Suprapubic skin (tissue), 4 donors: ENCODE data around the gene LRRC28. TPM values are rescaled to one million over a fixed set of nuclear protein-coding genes. Genes with fewer than 3 reads are reported as not detected.
A peak's percentile ranks its signal among the peaks of the same experiment; 100 is the strongest.

ENCODE experiments used
- DNase-seq, 2 donors: peaks; one replicate each; pipeline ENCODE4 v3.0.0-alpha.2; 2019; ENCODE audit warnings: low spot score in 2 of 2
- H3K27ac ChIP-seq: fragments of 200-600 bp; sonication (generic); one replicate; pipeline ENCODE4 v1.5.1; 2019
- H3K27me3 ChIP-seq: fragments of 200-600 bp; sonication (generic); one replicate; pipeline ENCODE4 v1.5.1; 2019
- H3K36me3 ChIP-seq: fragments of 200-600 bp; sonication (generic); one replicate; pipeline ENCODE4 v1.5.1; 2019
- H3K4me1 ChIP-seq: fragments of 200-600 bp; sonication (generic); one replicate; pipeline ENCODE4 v1.5.1; 2019
- H3K4me3 ChIP-seq: fragments of 200-600 bp; sonication (generic); one replicate; pipeline ENCODE4 v1.5.1; 2019; ENCODE audit warnings: mild to moderate bottlenecking
- H3K9me3 ChIP-seq: fragments of 200-600 bp; sonication (generic); one replicate; pipeline ENCODE4 v1.5.1; 2019
- CTCF ChIP-seq, 2 donors: fragments of 200-600 bp in 1 of 2; fragments of 450-650 bp in 1 of 2; sonication (generic) in 1 of 2; IDR thresholded peaks; one replicate each; pipeline ENCODE4 v1.5.1; 2016 to 2019; ENCODE audit warnings: antibody characterized with exemption in 2 of 2, mild to moderate bottlenecking in 1 of 2, moderate library complexity in 1 of 2
- EP300 ChIP-seq: sonication (generic); formaldehyde crosslinking; IDR thresholded peaks from one replicate; pipeline ENCODE4 v1.6.1; 2017; ENCODE audit warnings: antibody characterized with exemption
- POLR2A ChIP-seq, 2 donors: fragments of 450-650 bp; IDR thresholded peaks; one replicate each; pipeline ENCODE4 v1.6.1; 2017; ENCODE audit warnings: antibody characterized with exemption in 2 of 2, mild to moderate bottlenecking in 2 of 2, moderate library complexity in 2 of 2
- POLR2AphosphoS5 ChIP-seq, 3 donors: sonication (generic); formaldehyde crosslinking; IDR thresholded peaks; one replicate each; pipeline ENCODE4 v1.6.1; 2017; ENCODE audit warnings: antibody characterized with exemption in 3 of 3
- WGBS: methylation state at CpG from one replicate; pipeline ENCODE4 v1.1.5; 2018; 5-methylcytosine and 5-hydroxymethylcytosine counted together
- total RNA-seq, 4 donors: library from RNA; depleted of rRNA; stranded (reverse); fragments of >200 nt; gene quantifications; one replicate each; pipeline ENCODE4 v1.1.0, GENCODE V29; 2016

Gene LRRC28
- total RNA-seq, 4 donors from 2014 or later: 26.4 to 80.5 (median 36.5) TPM

GRCh38 chr15:99324082-99324620 is 72.9 kb downstream of the LRRC28 start:
- H3K4me3 ChIP-seq: peak overlapping the region; percentile 7

GRCh38 chr15:99324700-99325099 is 73.4 kb downstream of the LRRC28 start:
- no peaks in the 10 kb centered on the region for H3K27me3 ChIP-seq
- H3K4me1 ChIP-seq: peaks cover 43% of the 10 kb centered on the region
- TF ChIP-seq EP300: no peak
- TF ChIP-seq CTCF (IDR thresholded peaks at IDR 0.05): no peak
- TF ChIP-seq POLR2AphosphoS5 (IDR thresholded peaks at IDR 0.05): no peak
- TF ChIP-seq POLR2A (IDR thresholded peaks at IDR 0.05): no peak
- no peak for DNase-seq
- H3K9me3 ChIP-seq: no peaks in the 10 kb centered on the region
- H3K4me3 ChIP-seq: no peak overlapping the region
- H3K36me3 ChIP-seq: no peaks in the 10 kb centered on the region
- peak overlapping the region; percentile 53 for H3K27ac ChIP-seq
- 87% methylated on average over 1 of the region's 1 CpG for WGBS

More at GRCh38 chr15:99324082-99324620, 72.9 kb downstream of the LRRC28 start:
- DNase-seq: no peak
- Histone ChIP-seq H3K9me3 (no peaks in the 10 kb centered on the region), H3K36me3 (no peaks in the 10 kb centered on the region), H3K4me1 (peaks cover 43% of the 10 kb centered on the region), H3K27me3 (no peaks in the 10 kb centered on the region), H3K27ac (peak overlapping the region; percentile 53)
- WGBS: 66% methylated on average over 9 of the region's 9 CpGs
- TF ChIP-seq EP300: no peak
- TF ChIP-seq POLR2A (IDR thresholded peaks at IDR 0.05): no peak
- no peak for TF ChIP-seq POLR2AphosphoS5 (IDR thresholded peaks at IDR 0.05)
- TF ChIP-seq CTCF (IDR thresholded peaks at IDR 0.05): no peak

GRCh38 chr15:99326235-99326634 is 75.0 kb downstream of the LRRC28 start:
- Histone ChIP-seq H3K27ac (no peak overlapping the region), H3K4me3 (no peak overlapping the region), H3K27me3 (no peaks in the 10 kb centered on the region), H3K9me3 (no peaks in the 10 kb centered on the region), H3K4me1 (peaks cover 42% of the 10 kb centered on the region), H3K36me3 (no peaks in the 10 kb centered on the region)
- DNase-seq: no peak
- TF ChIP-seq EP300: no peak
- no peak for TF ChIP-seq CTCF (IDR thresholded peaks at IDR 0.05)
- no peak for TF ChIP-seq POLR2AphosphoS5 (IDR thresholded peaks at IDR 0.05)
- no peak for TF ChIP-seq POLR2A (IDR thresholded peaks at IDR 0.05)
- WGBS: 44% methylated on average over 1 of the region's 1 CpG

- no peak overlapping the region for H3K27ac ChIP-seq
- DNase-seq: no peak
- H3K4me1 ChIP-seq: peaks cover 25% of the 10 kb centered on the region
- 84% methylated on average over 7 of the region's 7 CpGs for WGBS
- H3K4me3 ChIP-seq: no peak overlapping the region
- no peaks in the 10 kb centered on the region for H3K27me3 ChIP-seq
- H3K9me3 ChIP-seq: no peaks in the 10 kb centered on the region
- H3K36me3 ChIP-seq: no peaks in the 10 kb centered on the region
- TF ChIP-seq POLR2A (IDR thresholded peaks at IDR 0.05) (no peak), CTCF (IDR thresholded peaks at IDR 0.05) (no peak)
Measured at GRCh38 chr15:99328106-99329072, 77.1 kb downstream of the LRRC28 start.

GRCh38 chr15:99331381-99331780 is 80.1 kb downstream of the LRRC28 start:
- no peak for TF ChIP-seq POLR2A (IDR thresholded peaks at IDR 0.05)
- no peak for TF ChIP-seq CTCF (IDR thresholded peaks at IDR 0.05)
- no peak for TF ChIP-seq POLR2AphosphoS5 (IDR thresholded peaks at IDR 0.05)
- TF ChIP-seq EP300: no peak
- no peak for DNase-seq
- no peaks in the 10 kb centered on the region for H3K27me3 ChIP-seq
- H3K4me3 ChIP-seq: no peak overlapping the region
- no peaks in the 10 kb centered on the region for H3K9me3 ChIP-seq
- WGBS: 95% methylated on average over 2 of the region's 2 CpGs
- no peaks in the 10 kb centered on the region for H3K36me3 ChIP-seq
- no peak overlapping the region for H3K27ac ChIP-seq
- H3K4me1 ChIP-seq: peaks cover 7% of the 10 kb centered on the region
